H9 (cell line): ENCODE measurements around the gene TRMT44. TPM values are rescaled to one million over a fixed set of nuclear protein-coding genes. Genes with fewer than 3 reads are reported as not detected.

Experiments used
- DNase-seq: peaks from one replicate; pipeline ENCODE4 v3.0.0-alpha.2; 2017
- H2AFZ ChIP-seq: one replicate; pipeline ENCODE4 v1.6.1; 2013; ENCODE audit warnings: mild to moderate bottlenecking, low read length, control low read depth, moderate library complexity
- H2AK5ac ChIP-seq: 2 replicates; pipeline ENCODE4 v1.6.1; 2013; ENCODE audit warnings: low read length, control low read depth, mixed read lengths; ENCODE audit not compliant: insufficient read length
- H2BK120ac ChIP-seq: one replicate; pipeline ENCODE4 v1.6.1; 2013; ENCODE audit warnings: low read depth, mild to moderate bottlenecking, low read length, control low read depth, inconsistent platforms; ENCODE audit not compliant: poor library complexity, severe bottlenecking
- H2BK12ac ChIP-seq: 2 replicates; pipeline ENCODE4 v1.6.1; 2013; ENCODE audit warnings: low read length, control low read depth, mixed read lengths, low read depth; ENCODE audit not compliant: insufficient read length
- H2BK15ac ChIP-seq: 2 replicates; pipeline ENCODE4 v1.6.1; 2013; ENCODE audit warnings: low read depth, low read length, control low read depth
- H2BK20ac ChIP-seq: one replicate; pipeline ENCODE4 v1.6.1; 2013; ENCODE audit warnings: low read depth, mild to moderate bottlenecking, low read length, control low read depth, inconsistent platforms; ENCODE audit not compliant: poor library complexity, severe bottlenecking
- H2BK5ac ChIP-seq: 2 replicates; pipeline ENCODE4 v1.6.1; 2013; ENCODE audit warnings: low read length, control low read depth, mixed read lengths; ENCODE audit not compliant: insufficient read length
- H3K14ac ChIP-seq: 2 replicates; pipeline ENCODE4 v1.6.1; 2013; ENCODE audit warnings: low read length, control low read depth; ENCODE audit not compliant: insufficient read depth
- H3K18ac ChIP-seq: 2 replicates; pipeline ENCODE4 v1.6.1; 2013; ENCODE audit warnings: low read depth, mild to moderate bottlenecking, mixed read lengths, low read length, control low read depth; ENCODE audit not compliant: insufficient read length
- H3K23ac ChIP-seq: 2 replicates; pipeline ENCODE4 v1.6.1; 2013; ENCODE audit warnings: low read length, control low read depth, mixed read lengths, low read depth; ENCODE audit not compliant: insufficient read length
- H3K23me2 ChIP-seq: 2 replicates; pipeline ENCODE4 v1.6.1; 2013; ENCODE audit warnings: low read depth, mild to moderate bottlenecking, mixed read lengths, low read length, control low read depth; ENCODE audit not compliant: insufficient read length, poor library complexity, severe bottlenecking
- H3K27ac ChIP-seq: 2 replicates; pipeline ENCODE4 v1.5.1; 2013; ENCODE audit warnings: low read length, control low read depth, mixed read lengths, low read depth; ENCODE audit not compliant: insufficient read length
- H3K27me3 ChIP-seq: 2 replicates; pipeline ENCODE4 v1.6.1; 2013; ENCODE audit warnings: low read length, control low read depth, inconsistent platforms; ENCODE audit not compliant: insufficient read depth
- H3K4ac ChIP-seq: 2 replicates; pipeline ENCODE4 v1.6.1; 2013; ENCODE audit warnings: low read depth, mild to moderate bottlenecking, control low read depth, inconsistent platforms, low read length, moderate library complexity
- H3K4me1 ChIP-seq: 2 replicates; pipeline ENCODE4 v1.6.1; 2013; ENCODE audit warnings: low read length, control low read depth, inconsistent platforms; ENCODE audit not compliant: insufficient read depth
- H3K4me2 ChIP-seq: 2 replicates; pipeline ENCODE4 v1.6.1; 2013; ENCODE audit warnings: low read length, control low read depth, mixed read lengths; ENCODE audit not compliant: insufficient read length, insufficient read depth
- H3K56ac ChIP-seq: 2 replicates; pipeline ENCODE4 v1.6.1; 2013; ENCODE audit warnings: low read depth, mild to moderate bottlenecking, mixed read lengths, low read length, control low read depth; ENCODE audit not compliant: insufficient read length
- H3K79me1 ChIP-seq: 2 replicates; pipeline ENCODE4 v1.6.1; 2013; ENCODE audit warnings: low read depth, mild to moderate bottlenecking, moderate library complexity, low read length, control low read depth, inconsistent platforms; ENCODE audit not compliant: insufficient read depth, poor library complexity, severe bottlenecking
- H3K79me2 ChIP-seq: 2 replicates; pipeline ENCODE4 v1.6.1; 2013; ENCODE audit warnings: low read length, control low read depth, inconsistent platforms; ENCODE audit not compliant: insufficient read depth
- H3K9ac ChIP-seq: 2 replicates; pipeline ENCODE4 v1.6.1; 2013; ENCODE audit warnings: low read length, control low read depth, mixed read lengths; ENCODE audit not compliant: insufficient read length; ENCODE audit errors: extremely low read depth
- H3K9me3 ChIP-seq: one replicate; pipeline ENCODE4 v1.6.1; 2013; ENCODE audit warnings: low read depth, low read length, inconsistent platforms; ENCODE audit not compliant: control insufficient read depth
- H3T11ph ChIP-seq: one replicate; pipeline ENCODE4 v1.6.1; 2013; ENCODE audit warnings: mild to moderate bottlenecking, low read length, control low read depth, inconsistent platforms
- H4K20me1 ChIP-seq: one replicate; pipeline ENCODE4 v1.6.1; 2013; ENCODE audit not compliant: control insufficient read depth, insufficient read length, insufficient read depth
- H4K5ac ChIP-seq: 2 replicates; pipeline ENCODE4 v1.6.1; 2013; ENCODE audit warnings: low read depth, mild to moderate bottlenecking, mixed read lengths, low read length, control low read depth; ENCODE audit not compliant: insufficient read length
- H4K8ac ChIP-seq: replicated peaks from 2 replicates; pipeline ENCODE4 v1.6.1; 2013; ENCODE audit warnings: low read length, control low read depth, mixed read lengths, low read depth; ENCODE audit not compliant: insufficient read length
- H4K91ac ChIP-seq: 2 replicates; pipeline ENCODE4 v1.6.1; 2013; ENCODE audit warnings: low read depth, mild to moderate bottlenecking, moderate library complexity, mixed read lengths, low read length, control low read depth; ENCODE audit not compliant: insufficient read length
- H3K27ac Mint-ChIP-seq, 3 experiments: 2 replicates in 2 of 3; 3 replicates in 1 of 3; pipeline ENCODE4 v1.8.0; 2020 to 2021; ENCODE audit warnings: mixed read lengths in 3 of 3, mild to moderate bottlenecking in 1 of 3, moderate library complexity in 1 of 3
- H3K27me3 Mint-ChIP-seq: 2 replicates; pipeline ENCODE4 v1.8.0; 2021; ENCODE audit warnings: low read depth, mild to moderate bottlenecking, moderate library complexity, mixed read lengths
- H3K36me3 Mint-ChIP-seq, 3 experiments: 2 replicates in 2 of 3; 3 replicates in 1 of 3; pipeline ENCODE4 v1.8.0; 2020 to 2021; ENCODE audit warnings: low read depth in 3 of 3, mixed read lengths in 3 of 3; ENCODE audit not compliant: insufficient read depth in 1 of 3
- H3K4me1 Mint-ChIP-seq, 2 experiments: 2 replicates each; pipeline ENCODE4 v1.8.0; 2020; ENCODE audit warnings: mixed read lengths in 2 of 2
- H3K4me3 Mint-ChIP-seq, 2 experiments: 2 replicates in 1 of 2; 3 replicates in 1 of 2; pipeline ENCODE4 v1.8.0; 2020 to 2021; ENCODE audit warnings: mild to moderate bottlenecking in 2 of 2, mixed read lengths in 2 of 2, moderate library complexity in 1 of 2
- H3K9me3 Mint-ChIP-seq, 2 experiments: 2 replicates in 1 of 2; 3 replicates in 1 of 2; pipeline ENCODE4 v1.8.0; 2020; ENCODE audit warnings: mild to moderate bottlenecking in 2 of 2, mixed read lengths in 2 of 2, moderate library complexity in 1 of 2
- WGBS: extraction: QIAGEN DNeasy Blood & Tissue Kit; methylation state at CpG from one replicate; pipeline ENCODE4 v1.1.7; 2013; ENCODE audit warnings: missing lambda C conversion rate, low lambda C conversion rate, mixed read lengths; ENCODE audit not compliant: insufficient read length; ENCODE audit errors: extremely low coverage; 5-methylcytosine and 5-hydroxymethylcytosine counted together
- total RNA-seq: library from RNA; stranded (reverse); gene quantifications from 2 replicates; pipeline ENCODE4 v1.2.1, GENCODE V29; 2021
- TF ChIP-seq, protein P1 (sequence below): fragments of 200-600 bp; sonication (generic); conservative IDR thresholded peaks from 3 replicates; pipeline ENCODE4 v1.8.0; 2021; ENCODE audit warnings: antibody characterized with exemption, mild to moderate bottlenecking

Gene TRMT44
- total RNA-seq, 1 experiment from 2014 or later = 22.8 TPM

GRCh38 chr4:8400632-8401325 is 39.8 kb upstream of the TRMT44 start:
- Mint-ChIP-seq H3K9me3 (peaks cover 2 to 6% of the 10 kb centered on the region in 2 experiments; a peak in 4 of 5 replicates), H3K4me1 (peaks cover 16 to 22% of the 10 kb centered on the region in 2 experiments), H3K36me3 (peaks cover 15 to 20% (median 17%) of the 10 kb centered on the region in 3 experiments), H3K27ac (no peak overlapping the region; a peak in 1 of 7 replicates), H3K27me3 (no peaks in the 10 kb centered on the region), H3K4me3 (no peak overlapping the region)
- H2BK5ac ChIP-seq = no peak overlapping the region
- H3K18ac ChIP-seq = no peak overlapping the region
- no peaks in the 10 kb centered on the region for H3K23me2 ChIP-seq
- H3K9ac ChIP-seq = no peak overlapping the region
- no peak overlapping the region for H4K8ac ChIP-seq
- H3K27ac ChIP-seq = no peak overlapping the region
- H2AFZ ChIP-seq = no peak overlapping the region
- H3K14ac ChIP-seq = no peak overlapping the region
- no peak overlapping the region for H2BK120ac ChIP-seq
- no peak overlapping the region for H2AK5ac ChIP-seq
- no peak overlapping the region for H4K5ac ChIP-seq
- no peak overlapping the region for H3K4me2 ChIP-seq
- no peak overlapping the region for H3K23ac ChIP-seq
- no peaks in the 10 kb centered on the region for H3K27me3 ChIP-seq
- no peak overlapping the region for H2BK20ac ChIP-seq
- H4K91ac ChIP-seq = no peak overlapping the region
- no peaks in the 10 kb centered on the region for H3K79me2 ChIP-seq
- H3T11ph ChIP-seq = no peak overlapping the region
- no peak overlapping the region for H3K56ac ChIP-seq
- no CpG with 5 or more reads among the region's 13 CpGs for WGBS
- no peak for DNase-seq
- no peaks in the 10 kb centered on the region for H3K79me1 ChIP-seq
- H2BK12ac ChIP-seq = no peak overlapping the region
- H4K20me1 ChIP-seq = no peaks in the 10 kb centered on the region
- TF ChIP-seq, protein P1, sequence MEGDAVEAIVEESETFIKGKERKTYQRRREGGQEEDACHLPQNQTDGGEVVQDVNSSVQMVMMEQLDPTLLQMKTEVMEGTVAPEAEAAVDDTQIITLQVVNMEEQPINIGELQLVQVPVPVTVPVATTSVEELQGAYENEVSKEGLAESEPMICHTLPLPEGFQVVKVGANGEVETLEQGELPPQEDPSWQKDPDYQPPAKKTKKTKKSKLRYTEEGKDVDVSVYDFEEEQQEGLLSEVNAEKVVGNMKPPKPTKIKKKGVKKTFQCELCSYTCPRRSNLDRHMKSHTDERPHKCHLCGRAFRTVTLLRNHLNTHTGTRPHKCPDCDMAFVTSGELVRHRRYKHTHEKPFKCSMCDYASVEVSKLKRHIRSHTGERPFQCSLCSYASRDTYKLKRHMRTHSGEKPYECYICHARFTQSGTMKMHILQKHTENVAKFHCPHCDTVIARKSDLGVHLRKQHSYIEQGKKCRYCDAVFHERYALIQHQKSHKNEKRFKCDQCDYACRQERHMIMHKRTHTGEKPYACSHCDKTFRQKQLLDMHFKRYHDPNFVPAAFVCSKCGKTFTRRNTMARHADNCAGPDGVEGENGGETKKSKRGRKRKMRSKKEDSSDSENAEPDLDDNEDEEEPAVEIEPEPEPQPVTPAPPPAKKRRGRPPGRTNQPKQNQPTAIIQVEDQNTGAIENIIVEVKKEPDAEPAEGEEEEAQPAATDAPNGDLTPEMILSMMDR = no peak
- no peak overlapping the region for H2BK15ac ChIP-seq
- H3K4me1 ChIP-seq = peaks cover 3% of the 10 kb centered on the region; the same call in 1 of the 2 replicates
- H3K4ac ChIP-seq = no peak overlapping the region
- H3K9me3 ChIP-seq = no peaks in the 10 kb centered on the region
